NAMALWA (cell line): ENCODE results near the gene TSPEAR.

ENCODE experiments used
- DNase-seq: peaks from one replicate; pipeline ENCODE4 v3.0.0-alpha.2; 2015; ENCODE audit warnings: low spot score

Gene TSPEAR

GRCh38 chr21:44515359-44516165 lies 195.8 kb downstream of the TSPEAR start:
- DNase-seq: no peak

- DNase-seq: no peak
These were observed 196.5 kb downstream of the TSPEAR start for GRCh38 chr21:44514746-44515358.

- DNase-seq: no peak
These were observed 197.2 kb downstream of the TSPEAR start for GRCh38 chr21:44514218-44514520.

GRCh38 chr21:44513389-44514217 lies 197.8 kb downstream of the TSPEAR start:
- no peak for DNase-seq

GRCh38 chr21:44512496-44513388 lies 198.6 kb downstream of the TSPEAR start:
- DNase-seq: no peak

- DNase-seq: no peak
These were observed 199.5 kb downstream of the TSPEAR start for GRCh38 chr21:44511938-44512275.

- peak; percentile 8 for DNase-seq
These were observed 200.0 kb downstream of the TSPEAR start for GRCh38 chr21:44511219-44511937.

GRCh38 chr21:44510508-44511218 lies 200.7 kb downstream of the TSPEAR start:
- DNase-seq: peak; percentile 69

- no peak for DNase-seq
These were observed 201.3 kb downstream of the TSPEAR start for GRCh38 chr21:44510109-44510507.

GRCh38 chr21:44509539-44509938 lies 201.8 kb downstream of the TSPEAR start:
- peak; percentile 35 for DNase-seq

- DNase-seq: no peak
These were observed 202.5 kb downstream of the TSPEAR start for GRCh38 chr21:44508711-44509445.

- no peak for DNase-seq
These were observed 203.0 kb downstream of the TSPEAR start for GRCh38 chr21:44508426-44508710.

GRCh38 chr21:44507673-44508425 lies 203.5 kb downstream of the TSPEAR start:
- DNase-seq: no peak

- no peak for DNase-seq
These were observed 204.8 kb downstream of the TSPEAR start for GRCh38 chr21:44506279-44507255.

- no peak for DNase-seq
These were observed 205.6 kb downstream of the TSPEAR start for GRCh38 chr21:44505673-44506278.

GRCh38 chr21:44503901-44504399 lies 207.4 kb downstream of the TSPEAR start:
- DNase-seq: no peak
